ENCODE measurements around the gene TALDO1.
A peak's percentile ranks its signal among the peaks of the same experiment; 100 is the strongest.

TALDO1 gene

GRCh38 chr11:704781-705645 lies 42.3 kb upstream of the TALDO1 start:
- no peaks in the 10 kb centered on the region for H3K9me3 ChIP-seq (ENCODE audit: control insufficient read depth, insufficient read depth, low read length)
- no peak for DNase-seq (ENCODE audit: low read depth, low spot score)
- H3K27ac ChIP-seq (ENCODE audit: low read length) = no peak overlapping the region
- H3K27me3 ChIP-seq (ENCODE audit: control insufficient read depth, insufficient read depth, low read length) = no peaks in the 10 kb centered on the region
- peaks cover 25% of the 10 kb centered on the region for H3K4me1 ChIP-seq (ENCODE audit: control insufficient read depth, insufficient read depth, low read length)
- no peaks in the 10 kb centered on the region; the same call in 1 of the 2 replicates for H3K36me3 ChIP-seq (ENCODE audit: control insufficient read depth, insufficient read depth, low read length)
- WGBS (ENCODE audit: insufficient coverage, insufficient read length) = no CpG with 5 or more reads among the region's 27 CpGs
- H3K4me3 ChIP-seq (ENCODE audit: low read length) = no peak overlapping the region

DNA sequence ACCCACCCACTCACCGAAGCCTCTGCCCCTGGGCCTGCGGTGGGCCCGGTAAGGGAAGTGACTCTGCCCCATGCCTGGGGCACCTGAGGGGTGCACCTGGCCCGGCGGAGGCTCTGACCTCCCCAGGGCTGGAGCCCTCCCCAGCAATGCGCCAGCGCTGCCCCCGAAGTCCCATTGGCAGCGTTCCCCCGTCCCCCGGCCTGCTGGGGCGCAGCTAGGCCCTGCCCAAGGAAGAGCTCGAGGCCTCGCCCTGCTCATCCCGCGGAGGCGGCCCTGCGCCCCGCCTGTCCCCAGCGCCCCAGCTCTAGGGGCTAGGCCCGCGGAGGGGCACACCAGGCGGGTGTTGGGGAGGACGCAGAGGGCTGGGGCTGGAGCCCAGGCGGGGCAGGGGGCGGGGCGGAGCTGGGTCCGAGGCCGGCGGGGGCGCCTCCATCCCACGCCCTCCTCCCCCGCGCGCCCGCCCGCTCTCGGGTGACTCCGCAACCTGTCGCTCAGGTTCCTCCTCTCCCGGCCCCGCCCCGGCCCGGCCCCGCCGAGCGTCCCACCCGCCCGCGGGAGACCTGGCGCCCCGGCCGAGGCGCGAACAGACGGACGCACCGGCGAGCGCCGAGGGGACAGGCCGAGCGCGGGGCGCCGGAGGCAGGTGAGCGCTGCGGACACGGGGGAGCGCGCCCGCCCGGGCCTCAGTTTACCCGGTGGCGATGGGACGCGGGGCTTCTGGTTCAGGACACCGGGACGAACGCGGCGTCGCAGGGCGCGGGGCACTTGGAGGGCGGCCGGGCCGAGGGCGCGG lies 41.4 kb upstream of the TALDO1 start, which contains the start of gene EPS8L2:
Gene EPS8L2, plus strand, starts transcription at position 586 of the 793 bp plus-strand sequence. CDS start 3,177 bp downstream, outside the sequence.
- Histone ChIP-seq H3K4me1 (ENCODE audit: control insufficient read depth, insufficient read depth, low read length) (peaks cover 28% of the 10 kb centered on the region), H3K27ac (ENCODE audit: low read length) (no peak within 1 kb of the TSS), H3K27me3 (ENCODE audit: control insufficient read depth, insufficient read depth, low read length) (no peaks in the 10 kb centered on the region), H3K9me3 (ENCODE audit: control insufficient read depth, insufficient read depth, low read length) (no peaks in the 10 kb centered on the region), H3K36me3 (ENCODE audit: control insufficient read depth, insufficient read depth, low read length) (no peaks in the 10 kb centered on the region; the same call in 1 of the 2 replicates), H3K4me3 (ENCODE audit: low read length) (peak within 1 kb of the TSS; percentile 38)
- no peak for DNase-seq (ENCODE audit: low read depth, low spot score)
- WGBS (ENCODE audit: insufficient coverage, insufficient read length) = no CpG with 5 or more reads among the region's 90 CpGs

GRCh38 chr11:706439-706956 lies 40.8 kb upstream of the TALDO1 start:
- DNase-seq (ENCODE audit: low read depth, low spot score) = no peak
- Histone ChIP-seq H3K36me3 (ENCODE audit: control insufficient read depth, insufficient read depth, low read length) (no peaks in the 10 kb centered on the region; the same call in 1 of the 2 replicates), H3K27ac (ENCODE audit: low read length) (no peak overlapping the region), H3K4me1 (ENCODE audit: control insufficient read depth, insufficient read depth, low read length) (peaks cover 28% of the 10 kb centered on the region), H3K9me3 (ENCODE audit: control insufficient read depth, insufficient read depth, low read length) (no peaks in the 10 kb centered on the region), H3K27me3 (ENCODE audit: control insufficient read depth, insufficient read depth, low read length) (no peaks in the 10 kb centered on the region), H3K4me3 (ENCODE audit: low read length) (peak overlapping the region; percentile 38)
- no CpG with 5 or more reads among the region's 22 CpGs for WGBS (ENCODE audit: insufficient coverage, insufficient read length)

- H3K4me3 ChIP-seq (ENCODE audit: low read length) = peak overlapping the region; percentile 38
- DNase-seq (ENCODE audit: low read depth, low spot score) = no peak
- no CpG with 5 or more reads among the region's 30 CpGs for WGBS (ENCODE audit: insufficient coverage, insufficient read length)
- H3K27me3 ChIP-seq (ENCODE audit: control insufficient read depth, insufficient read depth, low read length) = no peaks in the 10 kb centered on the region
- H3K9me3 ChIP-seq (ENCODE audit: control insufficient read depth, insufficient read depth, low read length) = no peaks in the 10 kb centered on the region
- no peaks in the 10 kb centered on the region; the same call in 1 of the 2 replicates for H3K36me3 ChIP-seq (ENCODE audit: control insufficient read depth, insufficient read depth, low read length)
- H3K4me1 ChIP-seq (ENCODE audit: control insufficient read depth, insufficient read depth, low read length) = peaks cover 28% of the 10 kb centered on the region
- no peak overlapping the region for H3K27ac ChIP-seq (ENCODE audit: low read length)
These were observed 40.1 kb upstream of the TALDO1 start for GRCh38 chr11:706957-707816.

GRCh38 chr11:707817-708420 lies 39.3 kb upstream of the TALDO1 start:
- DNase-seq (ENCODE audit: low read depth, low spot score) = no peak
- no peak overlapping the region for H3K4me3 ChIP-seq (ENCODE audit: low read length)
- no peaks in the 10 kb centered on the region for H3K9me3 ChIP-seq (ENCODE audit: control insufficient read depth, insufficient read depth, low read length)
- H3K36me3 ChIP-seq (ENCODE audit: control insufficient read depth, insufficient read depth, low read length) = no peaks in the 10 kb centered on the region; the same call in 1 of the 2 replicates
- no peaks in the 10 kb centered on the region for H3K27me3 ChIP-seq (ENCODE audit: control insufficient read depth, insufficient read depth, low read length)
- peaks cover 28% of the 10 kb centered on the region for H3K4me1 ChIP-seq (ENCODE audit: control insufficient read depth, insufficient read depth, low read length)
- H3K27ac ChIP-seq (ENCODE audit: low read length) = no peak overlapping the region
- WGBS (ENCODE audit: insufficient coverage, insufficient read length) = no CpG with 5 or more reads among the region's 16 CpGs

DNA sequence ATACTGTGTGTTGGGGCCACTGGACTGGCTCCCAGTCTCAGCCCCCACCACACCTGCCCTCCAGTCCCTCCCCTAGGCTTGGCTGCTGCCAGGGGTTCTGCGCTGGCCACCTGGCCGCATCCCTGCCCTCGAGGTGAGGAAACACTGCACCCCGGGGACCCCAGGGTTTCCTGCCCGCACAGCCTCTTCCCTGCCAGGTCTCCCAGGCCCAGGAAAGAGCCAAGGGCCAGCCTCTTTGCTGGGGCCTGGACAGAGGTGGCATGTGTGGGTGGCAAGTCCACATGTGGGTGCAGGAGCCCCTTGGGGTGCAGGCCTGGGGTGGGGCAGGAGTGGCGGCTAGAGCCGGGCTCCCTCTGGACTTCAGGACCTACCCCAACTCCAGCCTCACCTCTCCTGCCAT lies 38.8 kb upstream of the TALDO1 start:
- peaks cover 28% of the 10 kb centered on the region for H3K4me1 ChIP-seq (ENCODE audit: control insufficient read depth, insufficient read depth, low read length)
- no peak overlapping the region for H3K27ac ChIP-seq (ENCODE audit: low read length)
- no CpG with 5 or more reads among the region's 7 CpGs for WGBS (ENCODE audit: insufficient coverage, insufficient read length)
- H3K27me3 ChIP-seq (ENCODE audit: control insufficient read depth, insufficient read depth, low read length) = no peaks in the 10 kb centered on the region
- no peaks in the 10 kb centered on the region; the same call in 1 of the 2 replicates for H3K36me3 ChIP-seq (ENCODE audit: control insufficient read depth, insufficient read depth, low read length)
- no peak for DNase-seq (ENCODE audit: low read depth, low spot score)
- no peaks in the 10 kb centered on the region for H3K9me3 ChIP-seq (ENCODE audit: control insufficient read depth, insufficient read depth, low read length)
- H3K4me3 ChIP-seq (ENCODE audit: low read length) = no peak overlapping the region

GRCh38 chr11:709109-709997 lies 37.9 kb upstream of the TALDO1 start:
- no peak overlapping the region for H3K4me3 ChIP-seq (ENCODE audit: low read length)
- no peaks in the 10 kb centered on the region for H3K27me3 ChIP-seq (ENCODE audit: control insufficient read depth, insufficient read depth, low read length)
- no peak overlapping the region for H3K27ac ChIP-seq (ENCODE audit: low read length)
- no peaks in the 10 kb centered on the region; the same call in 1 of the 2 replicates for H3K36me3 ChIP-seq (ENCODE audit: control insufficient read depth, insufficient read depth, low read length)
- peaks cover 28% of the 10 kb centered on the region for H3K4me1 ChIP-seq (ENCODE audit: control insufficient read depth, insufficient read depth, low read length)
- DNase-seq (ENCODE audit: low read depth, low spot score) = no peak
- WGBS (ENCODE audit: insufficient coverage, insufficient read length) = no CpG with 5 or more reads among the region's 27 CpGs
- no peaks in the 10 kb centered on the region for H3K9me3 ChIP-seq (ENCODE audit: control insufficient read depth, insufficient read depth, low read length)

GRCh38 chr11:714436-714835 lies 32.8 kb upstream of the TALDO1 start:
- Histone ChIP-seq H3K4me1 (ENCODE audit: control insufficient read depth, insufficient read depth, low read length) (peaks cover 4% of the 10 kb centered on the region), H3K27ac (ENCODE audit: low read length) (no peak overlapping the region), H3K36me3 (ENCODE audit: control insufficient read depth, insufficient read depth, low read length) (no peaks in the 10 kb centered on the region), H3K27me3 (ENCODE audit: control insufficient read depth, insufficient read depth, low read length) (no peaks in the 10 kb centered on the region), H3K4me3 (ENCODE audit: low read length) (no peak overlapping the region), H3K9me3 (ENCODE audit: control insufficient read depth, insufficient read depth, low read length) (no peaks in the 10 kb centered on the region)
- no peak for DNase-seq (ENCODE audit: low read depth, low spot score)
- no CpG with 5 or more reads among the region's 6 CpGs for WGBS (ENCODE audit: insufficient coverage, insufficient read length)

All from iPS DF 6.9 (cell line).